ENCODE measurements around the gene ART5.
"Not testable (repeated sequence)": the region's sequence is repeated elsewhere in the genome, so short reads cannot be mapped to it uniquely, and the experiment has no call there.

The ART5 gene

GRCh38 chr11:3641701-3642070 lies at the start of gene ART5:
Gene ART5 (minus strand): TSS chr11:3641992. CDS start chr11:3641862, 130 bp downstream.
- DNase-seq, result no peak

- no peak for DNase-seq
Observed at GRCh38 chr11:3686751-3687150, 45.0 kb upstream of the ART5 start.

GRCh38 chr11:3685923-3686322 lies 44.1 kb upstream of the ART5 start:
- DNase-seq, result no peak

- no peak for DNase-seq
Observed at GRCh38 chr11:3684819-3685172, 43.0 kb upstream of the ART5 start.

- no peak for DNase-seq
Observed at GRCh38 chr11:3684129-3684818, 42.5 kb upstream of the ART5 start.

GRCh38 chr11:3683039-3683438 lies 41.2 kb upstream of the ART5 start:
- DNase-seq, result no peak

- DNase-seq, result no peak
Observed at GRCh38 chr11:3679077-3679476, 37.3 kb upstream of the ART5 start.

GRCh38 chr11:3675971-3676370 lies 34.2 kb upstream of the ART5 start:
- no peak for DNase-seq

- no peak for DNase-seq
Observed at GRCh38 chr11:3674189-3674588, 32.4 kb upstream of the ART5 start.

GRCh38 chr11:3671334-3672254 lies 29.8 kb upstream of the ART5 start, which contains the start of gene CHRNA10:
Gene CHRNA10 (minus strand): TSS chr11:3671384. CDS start chr11:3671312, 72 bp downstream.
- no peak for DNase-seq

GRCh38 chr11:3669742-3670183 lies 28.0 kb upstream of the ART5 start:
- DNase-seq, result no peak

GRCh38 chr11:3669128-3669527 lies 27.3 kb upstream of the ART5 start:
- no peak for DNase-seq

- DNase-seq, result no peak
Observed at GRCh38 chr11:3667149-3668035, 25.6 kb upstream of the ART5 start.

- no peak for DNase-seq
Observed at GRCh38 chr11:3666023-3666530, 24.3 kb upstream of the ART5 start.

- DNase-seq, result peak; percentile 16 to 33
Observed at GRCh38 chr11:3665336-3666022, 23.7 kb upstream of the ART5 start.

- DNase-seq, result no peak
Observed at GRCh38 chr11:3664032-3664630, 22.3 kb upstream of the ART5 start.

GRCh38 chr11:3662856-3663255 lies 21.1 kb upstream of the ART5 start:
- no peak for DNase-seq

- DNase-seq, result no peak
Observed at GRCh38 chr11:3660960-3661359, 19.2 kb upstream of the ART5 start.

GRCh38 chr11:3659595-3660515 lies 18.1 kb upstream of the ART5 start:
- no peak for DNase-seq

GRCh38 chr11:3658252-3658651 lies 16.5 kb upstream of the ART5 start:
- no peak for DNase-seq

GRCh38 chr11:3657331-3657730 lies 15.5 kb upstream of the ART5 start:
- not testable (repeated sequence) for DNase-seq
